Bone marrow (tissue), 2 donors: ENCODE measurements around the gene CNTN5.

Experiments
- DNase-seq, 2 donors: peaks; one replicate each; lab custom pipeline; 2025; lab: John Stamatoyannopoulos, UW

The CNTN5 gene

DNA sequence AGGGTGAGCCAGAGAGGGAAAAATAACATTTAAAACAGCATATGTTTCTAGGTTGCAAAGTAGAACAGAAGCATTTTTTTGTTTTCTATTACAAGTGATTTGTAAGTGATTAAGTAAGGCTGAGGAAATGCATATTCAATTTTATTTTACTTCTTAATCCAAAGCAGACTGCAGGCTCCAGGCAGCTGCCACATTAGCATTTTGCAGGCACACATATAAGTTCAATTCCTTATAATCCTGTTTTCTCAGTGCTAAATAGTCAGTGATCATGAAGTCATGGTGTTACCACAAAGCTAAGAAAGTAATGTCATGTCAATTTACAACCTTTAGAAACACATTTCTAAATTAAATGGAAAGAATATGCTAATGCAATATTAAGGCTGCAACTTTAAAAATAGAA lies 149.8 kb downstream of the CNTN5 start:
- no peak for DNase-seq

DNA sequence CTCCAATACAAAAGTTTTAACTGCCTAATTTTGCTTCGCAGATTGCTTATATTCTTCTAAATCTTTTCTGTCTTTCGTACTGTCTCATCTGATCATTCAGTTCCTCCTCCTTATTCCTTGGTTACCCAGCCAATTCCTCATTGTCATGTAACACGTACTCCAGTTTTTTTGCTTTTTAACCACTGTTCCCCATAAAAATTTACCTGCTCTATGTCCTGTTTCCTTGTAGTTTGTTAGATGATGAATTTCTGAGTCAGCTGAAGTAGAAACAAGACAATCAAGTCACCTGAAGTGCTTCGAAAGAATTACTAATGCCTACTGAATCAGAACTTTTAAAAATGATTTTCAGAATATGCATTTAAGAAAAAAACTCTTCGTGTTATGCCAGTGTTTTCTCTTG lies 150.6 kb downstream of the CNTN5 start:
- no peak for DNase-seq

DNA sequence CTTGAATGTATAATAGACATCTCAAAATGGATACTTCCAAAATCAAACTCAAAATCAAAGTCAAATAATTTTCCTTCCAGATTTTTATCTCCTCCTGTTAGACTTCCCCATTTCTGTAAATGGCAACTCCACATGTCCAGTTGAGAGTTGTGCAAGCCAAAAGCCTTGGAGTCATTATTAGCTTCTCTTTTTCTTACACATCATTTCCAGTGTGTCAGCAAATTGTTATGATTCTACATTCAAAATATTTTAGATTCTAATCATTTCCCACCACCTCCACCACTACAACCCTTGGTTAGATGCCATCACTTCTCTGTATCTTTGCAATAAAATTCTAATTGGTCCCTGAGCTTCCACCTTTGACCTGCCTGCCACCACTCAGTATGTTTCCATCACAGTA lies 155.7 kb downstream of the CNTN5 start:
- DNase-seq, result no peak

DNA sequence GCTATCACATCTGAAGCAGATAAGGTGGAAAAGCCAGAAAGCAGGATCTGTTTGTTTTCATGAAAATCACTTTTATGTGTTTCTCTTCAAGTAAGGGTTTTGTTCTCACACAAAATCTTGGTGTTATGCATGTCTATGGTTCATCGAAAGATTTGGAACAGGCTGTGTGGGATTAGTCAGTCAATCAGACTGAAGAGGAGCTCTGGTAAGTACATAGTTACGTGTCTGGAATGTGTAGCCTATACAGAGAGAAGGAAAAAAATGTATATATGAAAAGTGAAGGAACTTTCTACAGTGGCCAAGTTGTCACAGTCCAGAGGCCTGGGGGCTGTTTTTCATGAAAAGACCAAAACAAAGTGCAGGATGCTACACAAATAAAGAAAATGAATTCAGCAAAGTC lies 156.7 kb downstream of the CNTN5 start:
- DNase-seq, result no peak

DNA sequence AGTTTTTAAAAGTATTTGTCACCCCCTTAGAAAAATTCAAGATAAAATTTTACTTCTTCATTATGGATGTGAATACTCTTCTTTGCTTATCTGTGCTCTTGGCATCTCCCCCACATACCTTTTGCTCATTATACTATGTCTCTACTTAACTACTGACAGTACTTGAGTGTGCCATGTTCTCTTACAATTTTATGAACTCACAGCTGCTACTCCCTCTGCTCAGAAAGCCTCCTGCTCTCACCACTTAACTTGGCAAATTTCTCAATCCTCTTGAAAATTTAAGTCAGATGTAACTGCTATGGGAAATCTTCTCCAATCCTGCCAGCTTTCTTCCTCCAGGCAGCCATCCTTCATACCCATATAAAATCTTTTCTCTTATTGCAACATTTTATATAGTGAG lies 163.4 kb downstream of the CNTN5 start:
- DNase-seq, result no peak

DNA sequence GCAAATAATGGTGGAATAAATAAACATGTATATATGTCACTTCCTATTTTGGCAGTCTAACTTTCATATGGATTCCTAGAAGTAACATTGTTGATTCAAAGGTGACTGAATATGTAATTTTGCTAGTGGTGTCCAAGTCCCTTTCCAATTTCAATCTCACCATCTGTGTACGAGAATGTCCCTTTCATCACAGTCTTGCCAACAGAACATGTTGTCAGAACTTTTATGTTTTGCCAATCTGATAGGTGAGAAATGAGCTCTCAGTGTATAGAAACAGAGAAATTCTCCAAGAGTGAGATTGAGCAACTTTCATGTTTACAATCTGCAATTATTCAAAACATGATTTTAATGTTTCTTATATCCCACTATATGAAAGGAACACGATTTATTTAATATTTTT lies 167.5 kb downstream of the CNTN5 start:
- DNase-seq, result no peak

DNA sequence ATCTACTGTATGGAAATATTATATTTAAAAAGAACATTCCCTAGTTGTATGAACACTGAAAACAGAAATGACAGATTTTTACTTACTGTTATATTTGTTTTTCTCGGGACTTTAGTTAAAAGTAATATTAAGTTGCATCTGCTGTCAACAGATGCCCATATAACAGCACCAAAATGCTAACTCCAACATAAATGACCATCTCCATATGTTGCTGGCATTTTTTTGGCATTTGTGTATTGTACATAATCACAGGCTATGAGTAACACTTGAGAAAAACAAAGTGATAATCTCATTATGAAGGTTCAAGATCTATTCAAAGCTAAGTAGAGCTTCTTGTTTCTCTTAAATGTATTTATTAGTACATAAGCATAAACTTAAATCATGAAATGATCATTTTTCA lies 172.0 kb downstream of the CNTN5 start:
- DNase-seq, result no peak

DNA sequence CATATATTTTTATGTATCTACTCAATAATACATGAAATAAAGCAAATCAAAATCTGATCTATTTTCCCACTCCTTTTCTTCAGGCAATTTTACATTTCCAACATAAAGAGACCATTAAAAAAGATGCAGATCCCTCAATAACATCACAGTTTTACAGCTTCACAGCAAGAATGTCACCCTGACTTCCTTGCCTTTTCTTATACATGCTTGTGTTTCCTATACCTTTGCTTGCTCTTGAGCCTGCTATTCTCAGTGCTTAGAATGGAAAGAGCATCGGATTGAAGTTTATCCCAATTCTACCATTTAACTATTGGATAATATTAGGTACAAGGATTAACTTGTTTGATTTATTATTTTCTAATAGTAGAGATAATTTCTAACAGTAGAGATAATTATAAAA lies 176.7 kb downstream of the CNTN5 start:
- no peak for DNase-seq

DNA sequence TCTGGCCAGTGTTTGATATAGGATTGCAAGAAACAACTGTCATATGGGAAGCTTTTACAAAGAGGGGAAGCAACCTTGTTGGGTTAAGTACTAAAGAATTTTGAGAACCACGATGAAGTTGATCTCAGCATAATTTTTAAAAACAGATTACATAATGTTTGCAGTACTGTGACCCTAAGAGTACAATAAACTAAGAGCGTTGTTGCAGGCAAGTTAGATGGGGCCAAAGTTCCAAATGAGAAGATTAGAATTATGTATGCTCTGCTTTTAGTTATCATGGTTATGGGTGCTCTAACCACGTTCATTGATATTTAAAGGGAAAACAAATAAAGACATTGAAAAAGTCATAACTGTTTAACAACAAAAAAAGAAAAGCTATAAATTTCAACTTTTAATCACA lies 177.5 kb downstream of the CNTN5 start:
- DNase-seq, result no peak

DNA sequence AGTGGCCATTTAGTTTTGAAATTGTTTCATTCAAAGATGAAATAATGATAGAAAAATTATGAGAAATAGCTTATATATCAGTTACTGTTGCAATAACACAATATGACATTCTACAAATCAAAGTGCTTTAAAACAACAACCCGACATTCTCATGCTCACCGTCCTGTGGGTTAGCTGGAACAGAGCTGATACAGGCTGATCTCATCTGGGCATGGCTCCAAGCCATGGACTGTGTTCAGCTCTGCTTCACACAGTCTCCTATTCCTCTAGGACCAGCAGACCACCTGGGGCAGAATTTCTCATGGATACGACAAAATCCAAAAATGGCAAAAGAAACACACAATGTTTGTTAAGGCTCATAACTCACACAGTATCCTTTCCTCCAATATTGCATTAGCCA lies 178.6 kb downstream of the CNTN5 start:
- DNase-seq, result no peak

DNA sequence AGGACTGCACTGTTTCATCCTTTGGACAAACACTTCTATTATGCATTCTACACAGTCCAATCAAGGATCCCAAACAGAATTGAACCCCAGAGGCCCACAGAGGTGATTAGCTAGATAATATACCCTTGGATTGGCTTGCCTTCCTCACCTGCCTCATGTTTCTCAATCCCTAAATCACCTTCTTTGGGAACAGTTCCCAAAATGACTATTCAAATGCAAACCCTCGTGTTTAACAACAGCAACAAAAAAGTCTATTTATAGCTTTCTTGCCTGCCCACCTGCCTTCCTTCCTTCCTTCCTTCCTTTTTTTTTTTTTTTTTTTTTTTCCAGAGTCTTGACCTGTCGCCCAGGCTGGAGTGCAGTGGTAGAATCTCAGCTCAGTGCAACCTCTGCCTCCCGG lies 180.0 kb downstream of the CNTN5 start:
- DNase-seq, result no peak

DNA sequence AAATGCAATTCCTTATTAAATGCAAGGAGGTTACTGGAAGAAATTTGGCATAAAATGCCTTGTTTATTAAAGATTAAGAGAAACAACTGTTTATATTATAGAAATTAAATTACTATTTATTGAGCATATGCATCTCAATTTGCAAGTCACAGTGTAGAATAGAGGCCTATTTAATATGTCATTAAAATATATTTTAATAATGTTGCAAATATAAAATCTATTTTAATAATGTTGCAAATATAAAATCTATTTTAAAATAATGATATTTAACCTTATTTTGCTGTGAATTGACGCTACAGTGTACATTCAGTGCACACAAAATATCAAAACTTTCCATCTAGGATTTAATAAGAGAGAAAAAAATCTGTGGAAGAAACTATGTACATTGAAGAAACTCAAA lies 188.1 kb downstream of the CNTN5 start:
- no peak for DNase-seq

DNA sequence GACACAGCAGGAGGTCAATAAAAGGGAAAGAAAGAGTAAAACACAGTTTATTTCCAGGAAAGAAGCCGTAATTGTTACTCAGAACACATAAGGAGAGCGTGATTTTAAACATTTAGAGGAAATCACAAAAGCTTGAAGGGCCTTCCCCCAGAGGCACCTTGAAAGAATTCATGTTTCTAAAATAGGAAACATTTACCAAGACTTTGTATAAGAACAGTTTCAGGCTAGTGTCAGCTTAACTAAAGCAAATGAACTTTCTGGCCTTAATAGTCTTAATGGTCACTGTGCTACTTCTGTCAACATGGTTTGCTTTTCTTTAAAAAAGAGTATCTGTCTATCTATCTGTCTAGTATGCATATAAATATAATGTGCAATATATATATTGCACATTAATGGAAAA lies 208.8 kb downstream of the CNTN5 start:
- no peak for DNase-seq

DNA sequence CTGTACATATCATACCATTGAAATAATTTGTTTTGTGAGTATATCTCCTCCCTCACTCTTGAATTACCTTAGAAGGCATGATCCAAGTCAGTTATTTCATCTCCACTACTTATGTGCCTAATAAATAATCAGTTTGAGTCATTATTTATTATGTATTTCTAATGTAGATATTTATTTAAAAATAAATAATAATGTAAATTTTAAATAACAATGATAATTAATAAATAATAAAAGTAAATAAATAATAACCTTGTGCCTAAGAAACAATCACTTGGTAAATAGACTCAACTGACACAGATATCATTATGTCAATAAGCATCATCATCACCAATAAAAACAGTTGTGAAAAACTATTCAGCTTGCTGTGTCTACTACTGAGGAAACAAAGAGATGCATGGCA lies 213.8 kb downstream of the CNTN5 start:
- no peak for DNase-seq

DNA sequence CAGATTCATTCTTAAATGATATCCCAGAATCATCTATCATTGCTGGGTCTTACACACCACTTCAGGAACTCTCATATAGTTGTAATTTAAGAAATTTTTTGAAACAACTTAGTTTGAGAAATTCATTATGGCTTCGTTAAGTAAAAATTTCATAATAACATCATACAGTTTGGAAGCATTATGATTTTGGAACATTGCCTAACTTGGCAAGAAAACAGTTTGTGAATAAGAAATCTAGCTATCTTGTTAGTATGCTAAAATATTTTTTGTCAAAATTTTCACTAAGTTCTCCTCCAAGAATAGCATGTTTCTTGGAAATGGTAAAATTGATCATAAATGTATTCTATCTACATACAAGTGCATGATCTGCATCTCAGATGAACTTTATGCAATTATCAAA lies 217.7 kb downstream of the CNTN5 start:
- DNase-seq, result no peak

DNA sequence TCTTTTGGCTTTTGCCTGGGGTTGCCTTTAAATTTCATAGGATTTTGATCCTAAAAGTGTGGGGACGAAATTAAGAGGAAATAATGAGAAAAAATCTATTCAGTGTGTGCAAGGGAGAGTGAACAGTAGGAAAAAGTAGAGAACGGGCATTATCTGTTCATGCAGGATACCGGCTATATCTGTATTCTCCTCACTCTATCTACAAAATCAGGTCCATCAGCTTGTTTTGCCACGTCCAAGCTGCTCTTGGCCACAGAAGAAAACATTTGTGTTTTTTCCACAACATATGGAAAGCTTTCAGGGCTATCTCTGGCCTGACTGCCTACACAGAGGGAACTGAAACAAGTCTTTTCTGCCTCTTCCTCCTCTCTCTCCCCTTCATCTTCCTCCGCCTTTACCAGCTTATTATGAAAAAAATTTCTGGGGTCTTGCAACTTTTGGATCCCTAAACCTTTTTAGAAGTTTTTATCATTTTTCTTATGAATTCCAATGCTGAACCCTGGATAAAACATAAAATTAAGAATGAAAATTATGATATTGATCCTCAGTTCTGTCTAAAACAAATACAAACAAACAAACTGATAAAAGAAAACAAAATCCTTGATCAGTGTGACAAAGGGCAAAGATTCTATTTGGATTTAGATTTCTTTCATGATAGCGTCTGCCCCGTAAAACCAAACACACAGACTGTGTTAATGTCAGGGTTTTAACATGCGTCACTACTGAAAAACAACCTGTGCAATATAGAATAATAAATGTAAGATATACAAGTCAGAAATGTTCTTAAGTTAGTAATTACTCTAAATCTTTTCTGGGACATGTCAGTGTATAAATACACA lies 219.7 kb downstream of the CNTN5 start:
- DNase-seq, result no peak

DNA sequence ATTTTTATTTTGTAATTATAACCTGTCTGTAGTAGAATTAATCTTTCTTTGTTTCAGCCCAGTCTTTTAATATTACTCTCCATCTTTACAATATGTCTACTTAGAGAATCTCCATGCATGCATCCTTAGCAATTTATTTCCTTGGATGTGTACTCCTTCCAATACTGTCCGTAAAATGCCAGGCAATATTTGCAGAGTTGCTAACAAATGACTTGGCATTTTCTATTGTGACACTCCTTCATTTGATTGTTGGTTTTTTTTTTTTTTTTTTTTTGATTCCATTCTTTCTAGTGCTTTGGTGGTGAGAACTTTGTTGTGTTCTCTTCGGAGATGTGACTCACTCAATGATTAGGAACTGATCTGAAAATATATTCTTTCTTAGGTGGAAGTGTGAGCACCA lies 220.3 kb downstream of the CNTN5 start:
- DNase-seq, result no peak

DNA sequence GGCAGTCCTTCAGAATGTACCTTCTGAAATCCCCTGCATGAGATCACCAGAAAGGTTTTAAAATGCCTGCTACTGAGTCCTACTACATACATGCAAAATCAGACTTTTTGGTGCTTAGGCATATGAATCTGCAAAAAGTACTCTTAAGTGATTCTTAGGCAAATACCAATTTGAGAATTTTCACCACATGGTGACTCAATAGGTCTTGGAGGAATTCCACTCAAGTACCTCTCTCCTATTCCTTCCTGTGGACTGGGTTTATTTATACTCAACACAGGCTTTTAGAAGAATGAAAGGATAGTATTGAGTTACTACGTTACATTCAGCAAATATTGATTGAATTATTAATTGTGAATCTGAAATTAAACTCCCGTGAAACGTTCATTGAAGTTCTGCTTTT lies 223.9 kb downstream of the CNTN5 start:
- DNase-seq, result no peak

DNA sequence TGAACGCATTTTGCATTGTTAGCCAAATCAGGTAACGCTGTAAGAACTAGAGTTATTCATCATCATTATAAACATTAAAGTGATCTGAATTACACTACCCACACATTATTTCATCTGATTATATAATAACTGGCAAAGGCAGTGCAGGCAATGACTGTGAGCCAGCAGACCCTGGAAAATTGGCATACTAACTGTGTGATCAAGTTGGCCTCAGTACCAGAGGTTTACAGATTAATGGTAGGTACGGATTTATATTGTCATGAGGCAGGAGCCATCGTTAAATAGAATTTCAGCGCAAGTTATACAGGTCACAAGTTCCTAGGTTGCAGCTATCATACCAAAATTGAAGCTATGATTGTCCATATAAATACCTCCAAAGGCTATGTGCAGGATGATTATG lies 225.4 kb downstream of the CNTN5 start:
- no peak for DNase-seq

DNA sequence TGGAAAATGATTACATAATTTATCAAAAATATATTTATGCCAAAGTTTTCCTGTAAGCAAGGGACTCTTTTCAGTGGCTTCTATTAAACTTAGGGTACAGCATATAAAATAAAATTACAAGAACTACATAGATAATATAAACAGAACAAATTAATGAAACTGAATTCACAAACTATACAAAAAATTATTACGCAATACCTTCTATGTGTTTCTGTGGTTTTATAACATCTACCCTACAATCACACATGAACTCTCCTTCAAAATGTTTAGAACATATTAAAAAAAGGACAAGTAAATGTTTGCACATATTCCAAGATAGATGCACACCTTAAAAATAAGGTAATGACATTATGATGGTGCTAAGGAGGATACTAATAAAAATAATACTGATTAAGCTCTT lies 235.9 kb downstream of the CNTN5 start:
- DNase-seq, result no peak

DNA sequence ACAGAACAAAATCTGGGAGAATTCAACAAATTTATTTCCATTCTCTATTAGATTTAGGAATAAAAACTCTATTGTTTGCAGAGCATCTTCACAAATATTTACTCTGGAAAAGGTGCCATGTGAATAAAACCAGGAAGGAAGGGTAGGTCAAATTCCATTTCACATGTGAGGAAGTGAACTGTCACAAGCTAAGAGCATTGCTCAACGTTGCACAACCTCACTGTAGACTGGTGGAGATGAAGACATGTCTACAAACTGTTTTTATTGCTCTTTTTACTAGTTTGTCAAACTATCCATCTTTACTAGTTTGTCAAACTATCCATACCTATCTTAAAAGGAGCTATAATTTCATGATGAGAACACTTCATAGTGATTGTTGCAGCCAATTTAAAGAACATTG lies 236.4 kb downstream of the CNTN5 start:
- DNase-seq, result no peak

DNA sequence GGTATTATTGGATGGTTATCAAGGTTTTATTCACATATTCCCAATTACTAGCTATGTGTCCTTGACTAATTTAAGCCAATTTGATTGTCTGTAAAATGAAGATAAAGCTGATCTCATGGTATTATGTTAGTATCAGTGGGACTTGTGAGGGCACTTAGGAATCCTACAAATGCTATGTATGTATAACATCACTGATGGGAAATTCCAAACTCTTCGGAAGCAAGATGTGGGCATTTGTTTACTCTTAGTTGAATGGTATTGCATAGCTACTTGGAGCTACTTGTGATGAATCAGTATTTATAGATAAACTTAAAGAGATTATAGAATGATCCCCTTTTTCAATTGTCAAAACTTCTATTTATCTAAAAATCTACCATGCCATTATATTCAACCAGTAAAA lies 239.9 kb downstream of the CNTN5 start:
- no peak for DNase-seq

DNA sequence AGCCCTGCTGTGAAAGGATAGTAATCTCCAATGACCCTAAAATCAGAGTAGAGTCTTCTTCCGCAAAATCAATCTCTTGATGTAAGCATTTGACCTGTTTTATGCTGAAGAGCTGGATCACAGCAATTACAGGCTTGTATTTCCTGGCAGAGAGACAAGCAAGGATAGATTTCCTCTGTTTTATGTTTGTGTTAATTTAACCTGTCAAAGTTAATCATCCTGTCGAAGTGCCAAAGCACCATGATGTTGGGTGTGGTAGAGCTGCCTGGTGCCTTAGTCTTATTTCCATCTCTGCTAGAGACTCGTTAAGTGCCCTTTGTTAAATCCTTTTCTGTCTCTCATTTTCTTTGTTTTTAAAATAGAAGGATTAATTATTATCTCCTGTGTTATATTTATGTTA lies 248.1 kb downstream of the CNTN5 start:
- no peak for DNase-seq

DNA sequence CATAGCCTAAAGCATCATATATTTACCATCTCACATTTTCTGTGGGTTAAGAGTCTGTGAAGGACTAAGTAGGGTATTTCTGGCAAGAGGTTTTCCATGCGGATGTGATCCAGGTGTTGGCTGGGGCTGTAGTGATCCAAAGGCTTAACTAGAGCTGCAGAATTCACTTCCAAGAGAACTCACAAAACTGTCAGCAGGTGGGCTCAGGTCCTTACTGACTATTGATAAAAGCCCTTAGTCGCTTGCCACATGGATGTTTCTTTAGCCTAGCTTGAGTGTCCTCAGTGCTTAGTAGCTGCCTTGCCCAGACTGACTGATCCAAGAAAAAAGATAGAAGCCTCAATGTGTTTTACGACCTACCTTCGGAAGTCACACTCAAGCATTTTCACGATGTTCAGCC lies 250.8 kb downstream of the CNTN5 start:
- no peak for DNase-seq

DNA sequence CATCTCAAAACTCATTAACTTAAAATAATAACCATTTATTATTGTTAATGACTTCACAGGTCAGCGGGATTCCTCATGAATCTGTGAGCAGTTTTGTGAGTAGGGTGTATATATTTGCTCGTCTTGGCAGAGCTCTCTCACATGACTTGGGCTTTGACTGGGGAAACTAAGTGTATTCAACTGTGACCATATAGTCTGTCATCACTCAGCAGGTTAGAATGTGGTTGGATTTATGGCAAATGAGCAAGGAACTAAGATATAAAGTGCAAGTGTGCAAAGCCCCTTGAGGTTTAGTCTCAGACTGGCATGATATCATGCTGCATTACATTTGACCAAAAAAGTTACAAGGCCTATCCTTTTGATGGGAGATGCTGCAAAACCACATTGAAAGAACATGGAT lies 254.8 kb downstream of the CNTN5 start:
- DNase-seq, result no peak
